SH-SY5Y (cell line): Measurements from ENCODE around the gene SETBP1.

Source experiments
- GATA2 ChIP-seq: IDR thresholded peaks from 2 replicates; pipeline ENCODE4 v1.6.1; 2011; ENCODE audit warnings: mild to moderate bottlenecking, low read depth, low read length
- GATA3 ChIP-seq: IDR thresholded peaks from 2 replicates; pipeline ENCODE4 v1.6.1; 2011; ENCODE audit warnings: low read depth, mild to moderate bottlenecking, low read length, moderate library complexity

DNA sequence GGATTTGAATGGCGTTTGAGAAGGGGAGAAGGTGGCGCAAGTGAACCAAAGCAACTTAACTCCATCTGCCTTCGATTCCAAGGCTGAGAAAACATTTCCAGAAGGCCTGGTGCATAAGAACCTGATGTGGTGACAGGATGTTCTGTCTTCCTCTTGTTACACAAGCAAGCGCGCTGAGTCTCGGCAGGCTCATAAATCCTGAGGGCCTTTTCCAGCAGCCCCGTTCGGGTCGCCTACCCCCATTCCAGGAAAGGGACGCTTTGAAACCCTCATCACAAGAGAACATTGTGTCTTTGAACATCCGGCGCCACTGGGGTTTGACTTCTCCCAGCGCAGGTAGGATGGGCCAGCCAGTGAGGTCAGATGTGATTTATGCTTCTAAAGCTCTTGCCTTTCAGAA, 403.5 kb downstream of the SETBP1 start:
- TF ChIP-seq GATA2 (no peak), GATA3 (no peak)
